ENCODE measurements around the gene SMIM36.

Gene SMIM36

DNA sequence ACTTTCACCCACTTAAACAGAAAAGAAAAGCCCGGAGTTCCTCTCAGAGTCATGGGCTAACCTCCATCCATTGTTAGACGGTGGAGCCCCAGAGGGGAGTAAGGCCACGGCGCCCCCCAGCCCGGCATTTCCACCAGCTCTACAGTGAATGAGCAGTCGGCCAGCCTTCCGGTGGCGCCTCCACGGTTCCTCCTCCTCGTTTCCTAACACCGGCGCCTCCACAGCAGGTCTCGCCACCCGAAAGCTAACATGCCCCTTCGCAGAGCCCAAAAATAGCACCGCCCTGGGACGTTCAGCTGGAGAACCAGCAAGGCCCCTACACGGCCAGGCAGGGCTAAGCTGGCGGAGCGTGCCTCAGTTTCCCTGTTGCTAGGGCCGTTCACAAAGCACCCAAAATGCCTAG is 90.5 kb downstream of the SMIM36 start:
- no peak for TF ChIP-seq TCF12 (IDR thresholded peaks at IDR 0.05; ENCODE audit: low read depth)
- no peak for TF ChIP-seq FOXM1 (IDR thresholded peaks at IDR 0.05; ENCODE audit: borderline replicate concordance, low read depth)
- no peak for TF ChIP-seq EGR1 (IDR thresholded peaks at IDR 0.05)
- no peak for TF ChIP-seq YY1 (IDR thresholded peaks at IDR 0.05; ENCODE audit: low read depth)
- TF ChIP-seq, protein P1, sequence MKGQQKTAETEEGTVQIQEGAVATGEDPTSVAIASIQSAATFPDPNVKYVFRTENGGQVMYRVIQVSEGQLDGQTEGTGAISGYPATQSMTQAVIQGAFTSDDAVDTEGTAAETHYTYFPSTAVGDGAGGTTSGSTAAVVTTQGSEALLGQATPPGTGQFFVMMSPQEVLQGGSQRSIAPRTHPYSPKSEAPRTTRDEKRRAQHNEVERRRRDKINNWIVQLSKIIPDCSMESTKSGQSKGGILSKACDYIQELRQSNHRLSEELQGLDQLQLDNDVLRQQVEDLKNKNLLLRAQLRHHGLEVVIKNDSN (IDR thresholded peaks at IDR 0.05): no peak
- no peak for TF ChIP-seq CEBPB (IDR thresholded peaks at IDR 0.05)
- no peak for TF ChIP-seq RAD21 (IDR thresholded peaks at IDR 0.05; ENCODE audit: low read depth)
- TF ChIP-seq TEAD4 (IDR thresholded peaks at IDR 0.05): no peak
- no peak for TF ChIP-seq CREB1 (IDR thresholded peaks at IDR 0.05; ENCODE audit: low read depth)
- no peak for TF ChIP-seq ZBTB7A (IDR thresholded peaks at IDR 0.05; ENCODE audit: low read depth)
- no peak for TF ChIP-seq NFIC (IDR thresholded peaks at IDR 0.05)
- TF ChIP-seq, protein P2, sequence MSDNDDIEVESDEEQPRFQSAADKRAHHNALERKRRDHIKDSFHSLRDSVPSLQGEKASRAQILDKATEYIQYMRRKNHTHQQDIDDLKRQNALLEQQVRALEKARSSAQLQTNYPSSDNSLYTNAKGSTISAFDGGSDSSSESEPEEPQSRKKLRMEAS (IDR thresholded peaks at IDR 0.05): no peak
- TF ChIP-seq EP300 (IDR thresholded peaks at IDR 0.05; ENCODE audit: borderline replicate concordance): no peak
- no peak for TF ChIP-seq TAF1 (IDR thresholded peaks at IDR 0.05; ENCODE audit: low read depth)

DNA sequence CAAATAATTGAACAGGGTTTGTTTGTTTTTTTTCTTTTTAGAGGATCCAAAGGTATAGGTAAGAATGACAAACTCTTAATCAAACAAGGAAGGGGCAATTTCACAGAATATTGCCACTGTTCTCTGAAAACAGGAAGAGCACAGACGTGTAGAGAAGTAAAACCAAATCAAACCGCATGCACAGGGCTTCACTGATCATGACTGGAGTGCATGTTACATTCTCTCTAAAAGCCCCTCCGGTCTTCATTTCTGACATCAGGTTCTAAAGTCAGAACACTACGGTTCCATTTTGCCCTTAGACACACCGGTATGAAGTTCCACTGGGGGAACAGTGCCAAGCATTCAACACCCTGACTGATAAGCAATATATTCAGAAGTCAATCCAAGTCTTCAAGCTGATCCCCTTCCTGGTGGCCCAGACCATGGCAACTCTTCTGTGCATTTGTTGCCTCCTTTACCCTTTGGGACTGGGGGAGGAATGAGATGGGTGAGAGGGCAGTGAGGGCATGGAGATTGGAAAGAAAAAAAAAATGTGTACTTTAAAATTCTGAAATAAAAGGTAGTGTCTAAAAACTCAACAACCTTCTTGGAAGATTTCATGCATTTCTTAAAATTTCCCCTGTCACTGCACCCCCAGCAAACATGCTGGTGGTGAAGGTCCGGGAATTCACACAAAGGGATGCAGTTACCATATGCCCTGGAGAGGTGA is 91.0 kb downstream of the SMIM36 start:
- TF ChIP-seq ZBTB7A (IDR thresholded peaks at IDR 0.05; ENCODE audit: low read depth) (no peak), EP300 (IDR thresholded peaks at IDR 0.05; ENCODE audit: borderline replicate concordance) (no peak), NFIC (IDR thresholded peaks at IDR 0.05) (no peak), CEBPB (IDR thresholded peaks at IDR 0.05) (no peak), TAF1 (IDR thresholded peaks at IDR 0.05; ENCODE audit: low read depth) (no peak), YY1 (IDR thresholded peaks at IDR 0.05; ENCODE audit: low read depth) (no peak), EGR1 (IDR thresholded peaks at IDR 0.05) (no peak)
- TF ChIP-seq, protein P3, sequence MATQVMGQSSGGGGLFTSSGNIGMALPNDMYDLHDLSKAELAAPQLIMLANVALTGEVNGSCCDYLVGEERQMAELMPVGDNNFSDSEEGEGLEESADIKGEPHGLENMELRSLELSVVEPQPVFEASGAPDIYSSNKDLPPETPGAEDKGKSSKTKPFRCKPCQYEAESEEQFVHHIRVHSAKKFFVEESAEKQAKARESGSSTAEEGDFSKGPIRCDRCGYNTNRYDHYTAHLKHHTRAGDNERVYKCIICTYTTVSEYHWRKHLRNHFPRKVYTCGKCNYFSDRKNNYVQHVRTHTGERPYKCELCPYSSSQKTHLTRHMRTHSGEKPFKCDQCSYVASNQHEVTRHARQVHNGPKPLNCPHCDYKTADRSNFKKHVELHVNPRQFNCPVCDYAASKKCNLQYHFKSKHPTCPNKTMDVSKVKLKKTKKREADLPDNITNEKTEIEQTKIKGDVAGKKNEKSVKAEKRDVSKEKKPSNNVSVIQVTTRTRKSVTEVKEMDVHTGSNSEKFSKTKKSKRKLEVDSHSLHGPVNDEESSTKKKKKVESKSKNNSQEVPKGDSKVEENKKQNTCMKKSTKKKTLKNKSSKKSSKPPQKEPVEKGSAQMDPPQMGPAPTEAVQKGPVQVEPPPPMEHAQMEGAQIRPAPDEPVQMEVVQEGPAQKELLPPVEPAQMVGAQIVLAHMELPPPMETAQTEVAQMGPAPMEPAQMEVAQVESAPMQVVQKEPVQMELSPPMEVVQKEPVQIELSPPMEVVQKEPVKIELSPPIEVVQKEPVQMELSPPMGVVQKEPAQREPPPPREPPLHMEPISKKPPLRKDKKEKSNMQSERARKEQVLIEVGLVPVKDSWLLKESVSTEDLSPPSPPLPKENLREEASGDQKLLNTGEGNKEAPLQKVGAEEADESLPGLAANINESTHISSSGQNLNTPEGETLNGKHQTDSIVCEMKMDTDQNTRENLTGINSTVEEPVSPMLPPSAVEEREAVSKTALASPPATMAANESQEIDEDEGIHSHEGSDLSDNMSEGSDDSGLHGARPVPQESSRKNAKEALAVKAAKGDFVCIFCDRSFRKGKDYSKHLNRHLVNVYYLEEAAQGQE (IDR thresholded peaks at IDR 0.05; ENCODE audit: low read depth): no peak
- TF ChIP-seq, protein P2 (IDR thresholded peaks at IDR 0.05): no peak

DNA sequence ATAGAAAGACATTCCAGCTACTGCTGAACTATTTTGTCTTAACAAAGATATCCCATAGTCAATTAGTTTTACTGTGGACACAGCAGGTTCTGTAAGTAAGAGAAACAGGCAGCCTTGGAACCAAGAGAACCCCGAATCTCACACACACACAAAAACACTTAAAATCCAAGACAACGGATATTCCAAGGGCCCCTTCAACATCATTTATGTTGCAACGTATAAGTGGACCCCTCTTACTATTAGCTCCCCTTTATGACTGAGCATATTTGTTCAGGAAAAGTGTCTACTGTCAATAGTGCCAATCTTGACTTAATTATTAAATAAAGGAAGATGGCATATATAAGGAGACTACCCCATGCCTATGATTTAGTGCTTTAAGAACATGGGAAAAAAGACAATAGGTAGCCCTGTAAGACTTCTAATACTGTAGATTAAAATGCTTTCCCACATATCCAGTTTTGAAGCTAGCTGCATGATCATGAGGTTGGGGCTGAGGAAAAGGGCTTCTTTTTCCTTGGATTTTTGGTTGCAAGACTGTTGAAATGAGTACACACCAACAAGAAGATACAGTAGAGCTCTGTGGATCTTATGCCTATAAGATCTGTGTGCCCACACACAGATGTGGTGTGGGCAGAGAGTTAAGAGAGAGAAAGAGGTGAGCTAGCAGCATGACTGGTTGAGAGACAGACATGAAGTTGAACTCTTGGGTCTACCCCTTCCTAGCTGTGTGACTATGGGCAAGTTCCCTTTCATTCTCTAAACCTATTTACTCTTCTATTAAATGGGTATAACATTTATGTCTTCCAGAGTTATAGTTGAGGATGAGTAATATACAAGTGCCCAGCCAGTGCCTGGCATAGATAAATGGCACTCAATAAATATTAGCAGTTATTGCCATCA is 92.6 kb downstream of the SMIM36 start:
- TF ChIP-seq TCF12 (IDR thresholded peaks at IDR 0.05; ENCODE audit: low read depth) (no peak), EP300 (IDR thresholded peaks at IDR 0.05; ENCODE audit: borderline replicate concordance) (no peak), RAD21 (IDR thresholded peaks at IDR 0.05; ENCODE audit: low read depth) (no peak), TAF1 (IDR thresholded peaks at IDR 0.05; ENCODE audit: low read depth) (no peak), TEAD4 (IDR thresholded peaks at IDR 0.05) (no peak), NFIC (IDR thresholded peaks at IDR 0.05) (no peak)
- TF ChIP-seq, protein P3 (IDR thresholded peaks at IDR 0.05; ENCODE audit: low read depth): no peak
- TF ChIP-seq, protein P2 (IDR thresholded peaks at IDR 0.05): no peak

DNA sequence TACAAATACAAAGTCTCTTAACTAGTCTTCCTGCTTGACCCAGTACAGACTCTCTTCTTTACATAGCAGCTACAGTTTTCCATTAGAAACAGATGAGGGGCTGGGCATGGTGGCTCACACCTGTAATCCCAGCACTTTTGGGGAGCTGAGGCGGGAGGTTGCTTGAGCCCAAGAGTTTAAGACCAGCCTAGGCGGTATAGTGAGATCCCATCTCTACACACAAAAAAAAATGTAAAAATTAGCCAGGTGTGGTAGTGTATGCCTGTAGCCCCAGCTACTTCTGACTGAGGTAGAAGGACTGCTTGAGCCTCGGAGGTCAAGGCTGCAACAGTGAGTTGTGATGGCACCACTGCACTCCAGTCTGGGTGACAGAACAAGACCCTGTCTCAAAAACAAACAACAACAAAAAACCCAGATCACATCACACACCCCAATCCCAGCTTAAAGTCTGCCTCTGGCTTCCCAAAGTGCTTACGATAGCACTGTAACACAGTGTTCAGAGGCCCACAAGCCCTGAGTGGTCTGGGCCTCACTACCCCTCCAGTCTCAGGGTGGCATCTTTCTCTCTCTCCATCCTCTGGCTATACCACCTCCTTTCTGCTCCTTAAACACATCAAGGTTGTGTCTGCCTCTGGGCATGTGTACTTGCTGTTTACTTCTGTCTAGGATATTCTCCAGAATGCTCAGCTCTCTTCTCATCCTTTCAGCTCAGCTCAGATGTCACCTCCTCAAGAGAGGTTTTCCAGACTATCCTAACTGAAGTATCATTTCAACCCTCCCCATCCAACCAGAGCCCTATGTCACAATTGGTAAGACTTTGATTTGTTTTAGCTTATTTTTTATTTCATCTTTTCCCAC is 93.6 kb downstream of the SMIM36 start:
- TF ChIP-seq, protein P2 (IDR thresholded peaks at IDR 0.05): no peak
- TF ChIP-seq TCF12 (IDR thresholded peaks at IDR 0.05; ENCODE audit: low read depth) (no peak), EGR1 (IDR thresholded peaks at IDR 0.05) (no peak)
- TF ChIP-seq, protein P1 (IDR thresholded peaks at IDR 0.05): no peak
